ENCODE results near the gene WWOX.

The WWOX gene

DNA sequence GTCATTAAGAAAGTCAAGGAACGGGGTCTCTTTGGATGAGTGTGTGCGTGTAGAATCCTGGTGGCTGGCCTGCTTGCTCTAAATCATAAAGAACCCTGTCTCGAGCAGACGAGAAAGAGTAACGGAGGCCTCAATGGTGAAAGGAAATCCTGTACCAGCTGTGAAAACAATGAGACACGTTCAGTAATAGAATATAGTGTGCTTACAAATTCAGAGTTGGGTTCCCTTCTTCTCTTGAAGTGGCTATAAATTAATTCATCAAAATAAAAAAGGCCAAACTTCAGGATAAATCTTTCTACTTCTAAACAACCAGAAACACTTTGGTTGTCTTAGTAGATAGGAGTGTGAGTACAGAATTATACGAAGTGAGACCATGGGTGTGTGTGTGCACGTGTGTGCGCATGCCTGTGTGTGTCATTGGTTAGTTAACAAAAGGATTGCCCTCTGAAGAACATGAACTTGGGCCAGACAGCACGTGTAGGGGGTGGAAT, 48.5 kb downstream of the WWOX start:
- DNase-seq = no peak

DNA sequence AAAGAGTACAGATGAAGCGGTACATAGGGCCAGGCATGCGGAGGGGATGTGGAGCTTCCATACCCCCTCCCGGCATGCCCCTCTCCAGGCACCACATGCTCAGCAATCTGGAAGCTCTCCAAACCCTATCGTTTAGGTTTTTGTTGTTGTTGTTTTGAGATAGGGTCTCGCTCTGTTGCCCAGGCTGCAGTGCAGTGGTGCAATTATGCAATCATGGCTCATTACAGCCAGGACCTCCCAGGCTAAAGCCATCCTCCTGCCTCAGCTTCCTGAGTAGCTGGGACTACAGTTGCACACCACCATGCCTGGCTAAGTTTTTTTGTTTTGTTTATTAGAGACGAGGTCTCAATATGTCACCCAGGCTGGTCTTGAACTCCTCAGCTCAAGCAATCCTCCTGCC, 50.8 kb downstream of the WWOX start:
- no peak for DNase-seq

DNA sequence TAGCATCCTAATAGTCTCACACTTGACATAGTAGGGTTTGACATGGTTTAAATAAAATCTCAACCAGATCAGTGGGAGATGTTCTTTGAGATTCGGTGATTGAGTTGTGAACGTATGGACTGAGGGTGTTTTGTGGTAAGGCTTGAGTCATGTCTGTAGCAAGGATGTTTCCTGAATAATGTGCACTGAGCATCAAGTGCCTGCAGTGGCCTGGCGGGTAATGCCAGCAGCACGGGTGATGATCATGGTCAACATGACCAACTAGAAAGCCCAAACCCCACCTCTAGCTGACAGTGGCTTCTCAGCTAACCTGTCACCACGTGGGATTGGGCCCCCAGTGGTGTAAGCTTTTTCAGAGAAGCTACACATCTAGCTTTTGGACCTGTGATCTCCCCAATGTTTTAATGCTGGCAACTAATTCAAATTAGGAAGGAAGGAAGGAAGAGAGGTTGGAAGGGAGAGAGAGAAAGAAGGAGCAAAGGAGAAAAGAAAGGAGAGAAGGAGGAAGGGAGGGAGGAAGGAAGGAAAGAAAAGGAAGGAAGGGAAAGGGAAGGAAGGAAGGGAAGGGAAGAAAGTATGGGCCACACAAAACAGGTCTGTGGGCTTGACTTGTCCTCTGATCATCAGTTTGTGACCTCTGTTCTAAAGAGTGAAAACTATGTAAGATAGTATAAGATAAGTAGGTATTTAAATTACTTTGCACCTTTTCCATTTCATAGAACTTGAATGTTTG, 55.4 kb downstream of the WWOX start:
- DNase-seq = no peak

DNA sequence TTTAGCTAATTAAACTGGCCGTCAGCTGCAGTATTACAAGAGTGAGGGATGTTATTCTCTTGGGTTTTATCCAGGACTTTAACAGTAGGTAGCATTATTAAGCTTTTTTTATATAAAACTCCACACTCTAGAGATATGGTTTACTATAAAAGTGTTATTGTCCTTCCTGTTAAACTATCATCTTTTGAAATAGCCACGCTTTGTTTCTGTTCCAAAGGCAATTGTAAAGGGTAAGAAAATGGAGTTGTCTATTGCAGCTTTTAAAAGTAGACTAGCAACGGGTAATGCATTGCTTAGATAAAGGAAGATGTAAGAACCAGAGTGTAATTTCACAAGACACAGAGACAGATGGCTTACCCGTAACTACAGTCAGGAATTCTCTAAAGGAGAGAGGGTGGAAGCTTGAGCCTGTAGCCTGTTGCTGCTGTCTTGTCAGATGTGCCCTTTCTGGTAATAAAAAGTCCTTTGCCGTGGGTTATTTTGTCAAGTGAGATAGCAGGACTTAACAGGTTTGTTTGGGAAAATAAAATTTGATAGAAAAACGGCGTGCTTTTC, 56.4 kb downstream of the WWOX start:
- no peak for DNase-seq

DNA sequence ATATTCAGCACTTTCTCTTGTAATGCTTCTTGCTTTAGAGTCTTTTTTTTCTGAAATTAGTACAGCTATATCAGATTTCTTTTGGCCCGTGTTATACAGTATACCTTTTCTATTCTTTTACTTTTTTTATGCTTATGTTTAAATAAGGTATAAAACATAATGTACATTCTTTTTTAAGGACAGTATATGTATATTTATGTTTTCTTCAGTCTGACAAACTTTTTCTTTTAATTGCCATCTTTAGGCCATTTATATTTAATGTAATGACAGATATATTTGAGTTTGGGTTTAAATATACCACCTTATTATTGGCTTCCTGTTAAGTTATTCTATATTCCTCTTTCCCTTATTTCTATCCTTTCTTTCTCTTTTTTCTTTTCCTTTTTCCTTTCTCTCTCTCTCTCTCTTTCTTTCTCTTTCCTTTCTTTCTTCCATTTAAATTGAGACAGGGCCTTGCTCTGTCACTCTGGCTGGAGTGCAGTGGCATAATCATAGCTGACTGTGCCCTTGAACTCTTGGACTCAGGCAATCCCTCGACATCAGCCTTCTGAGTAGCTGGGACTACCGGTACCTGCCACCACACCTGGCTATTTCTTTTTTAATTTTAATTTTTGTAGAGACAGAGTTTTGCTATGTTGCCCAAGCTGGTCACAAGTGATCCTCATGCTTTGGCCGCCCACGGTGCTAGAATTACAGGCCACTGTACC, 61.7 kb downstream of the WWOX start:
- DNase-seq = no peak

DNA sequence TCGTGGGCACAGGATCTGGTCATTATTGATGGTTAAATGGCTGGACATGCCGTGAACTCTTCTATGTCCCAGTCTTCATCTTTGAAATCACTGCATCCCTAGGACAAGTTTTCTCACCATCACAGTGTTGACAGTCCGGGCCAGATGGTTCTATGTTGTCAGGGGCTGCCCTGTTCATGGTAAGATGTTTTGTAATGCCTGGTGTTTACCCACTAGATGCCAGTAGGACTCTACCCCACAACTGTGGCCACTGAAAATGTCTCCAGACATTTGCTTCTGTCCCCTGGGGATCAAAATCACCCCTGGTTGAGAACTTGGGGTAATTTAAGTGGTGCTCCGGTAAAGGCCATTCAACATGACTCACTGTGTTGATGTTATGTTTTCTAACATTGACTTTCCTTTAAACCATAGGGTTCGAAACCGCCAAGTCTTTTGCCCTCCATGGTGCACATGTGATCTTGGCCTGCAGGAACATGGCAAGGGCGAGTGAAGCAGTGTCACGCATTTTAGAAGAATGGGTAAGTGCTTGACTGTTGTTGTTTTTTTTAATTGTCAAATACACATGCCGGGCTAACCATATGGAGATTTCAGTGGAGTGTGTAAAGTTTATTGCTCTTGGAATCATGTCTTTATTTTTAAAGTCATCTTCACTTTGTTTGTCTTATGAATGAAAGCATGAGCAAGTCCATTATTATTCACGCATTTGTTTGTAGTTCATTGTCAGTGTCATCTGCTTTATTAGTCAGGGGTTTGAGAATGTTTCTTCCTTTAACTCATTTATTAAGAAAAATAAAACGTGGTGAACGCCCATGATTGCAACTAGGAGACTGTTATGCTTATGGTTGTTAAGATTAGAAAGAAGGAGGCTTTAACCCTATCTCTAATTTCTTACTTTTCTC, 64.6 kb downstream of the WWOX start:
- DNase-seq = no peak

DNA sequence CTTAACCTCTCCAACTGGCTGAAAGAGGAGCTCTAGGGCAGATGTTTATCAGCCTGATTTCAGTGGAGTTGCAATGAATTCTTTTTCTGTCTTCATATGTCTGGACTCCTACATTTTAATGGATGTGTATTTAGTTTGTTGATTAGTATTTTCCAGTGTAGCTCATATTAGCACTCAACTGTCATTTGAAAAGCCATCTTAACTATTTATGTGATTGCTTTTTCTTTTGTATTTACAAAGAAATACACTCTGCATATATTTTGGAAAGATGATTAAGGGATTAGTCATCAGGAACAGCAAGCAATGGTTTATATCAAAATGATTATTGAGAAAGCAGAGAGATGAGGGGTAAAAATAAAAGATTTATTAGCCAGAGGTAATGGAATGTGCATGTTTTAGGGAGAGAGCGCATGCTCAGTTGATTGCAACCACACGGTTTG, 71.1 kb downstream of the WWOX start:
- DNase-seq = no peak

DNA sequence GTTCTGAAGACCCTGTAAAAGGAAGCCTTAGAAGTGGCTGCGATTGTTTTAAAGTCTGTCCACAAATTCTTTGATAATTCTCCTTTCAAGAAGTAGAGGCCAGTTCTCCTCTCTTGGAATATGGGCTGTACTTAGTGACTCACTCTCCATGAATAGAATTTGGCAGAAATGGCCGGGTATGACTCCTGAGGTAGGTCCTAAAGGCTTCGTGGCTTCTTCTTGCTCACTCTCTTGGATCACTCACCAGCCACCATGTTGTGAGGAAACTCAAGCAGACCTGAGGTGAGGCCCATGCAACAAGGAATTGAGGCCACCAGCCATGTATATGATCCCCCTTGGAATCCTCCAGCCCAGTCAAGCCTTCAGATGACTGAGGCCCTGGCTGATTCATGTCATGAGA, 75.8 kb downstream of the WWOX start:
- no peak for DNase-seq

DNA sequence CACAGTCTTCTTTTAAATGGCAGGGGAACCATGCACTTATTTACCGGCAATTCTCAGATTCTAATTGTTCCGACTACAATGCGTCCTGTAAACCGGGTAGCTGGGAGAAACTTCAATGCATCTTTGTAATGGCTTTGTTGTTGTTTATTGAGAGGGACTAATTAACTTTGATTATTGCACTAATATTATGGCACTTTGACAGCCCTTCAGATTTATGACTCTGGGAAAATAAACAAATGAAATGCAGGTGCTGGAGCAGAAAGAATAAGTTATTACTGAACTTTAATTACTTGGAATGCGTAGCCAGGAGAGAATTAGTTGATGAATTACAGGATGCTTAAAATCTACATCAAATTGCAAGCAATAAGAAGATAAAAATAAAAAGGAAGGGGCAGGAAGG, 77.0 kb downstream of the WWOX start:
- no peak for DNase-seq

DNA sequence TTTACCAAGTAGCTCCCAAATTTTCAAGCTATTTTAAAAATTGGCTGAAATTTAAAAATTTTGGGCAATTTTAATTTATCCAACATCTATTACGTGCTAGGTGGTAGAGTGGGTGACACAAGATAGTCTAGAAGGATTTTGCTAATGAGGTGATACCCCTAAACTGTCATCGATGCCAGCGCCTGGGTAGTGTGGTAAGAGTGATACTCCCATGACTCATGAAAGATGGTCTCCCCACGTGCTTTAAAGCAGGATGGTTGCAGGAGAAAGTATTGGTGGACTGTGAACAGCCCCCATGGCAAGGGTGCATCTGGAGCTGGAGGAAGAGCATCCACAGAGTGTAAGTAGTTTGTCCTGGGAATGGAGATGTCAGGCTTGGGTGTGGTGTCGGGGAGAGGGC, 77.8 kb downstream of the WWOX start:
- no peak for DNase-seq

DNA sequence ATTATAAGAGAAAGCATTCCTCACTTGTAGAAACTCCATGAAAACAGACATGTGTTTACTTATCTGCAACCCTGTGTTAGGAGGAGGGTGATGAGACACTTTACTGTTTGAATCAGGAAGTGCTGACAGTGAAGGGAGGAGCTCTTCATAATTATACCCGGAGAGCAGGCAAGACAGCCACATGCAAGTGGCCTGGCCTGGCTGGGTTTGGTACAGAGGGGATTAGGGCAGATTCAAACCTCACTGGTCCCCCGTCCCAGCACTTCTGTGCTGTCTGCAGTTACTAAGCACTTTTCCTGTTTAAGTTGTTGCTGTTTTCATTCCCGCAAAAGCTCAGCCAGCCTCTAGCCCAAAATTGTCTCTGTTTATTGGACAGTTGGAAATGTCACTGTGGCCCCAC, 78.5 kb downstream of the WWOX start:
- DNase-seq = peak; percentile 27

DNA sequence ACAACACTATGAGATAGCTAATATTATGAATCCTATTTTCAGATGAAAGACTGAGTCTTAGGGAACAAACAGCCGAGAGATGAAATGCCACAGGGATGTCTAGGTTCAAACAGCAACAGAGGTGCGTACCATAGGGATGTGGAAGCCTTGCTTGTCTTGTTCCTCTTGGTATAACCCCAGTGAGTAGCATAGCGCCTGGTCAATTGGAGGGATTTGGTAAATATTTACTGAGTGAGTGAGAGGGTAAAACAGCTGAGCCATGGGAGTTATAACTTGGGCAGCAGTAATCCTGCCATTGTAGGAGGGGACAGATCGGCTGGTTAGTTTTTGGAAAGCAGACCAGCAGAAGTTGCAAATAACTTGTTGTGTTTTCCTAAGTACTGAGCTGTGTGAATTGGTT, 80.2 kb downstream of the WWOX start:
- no peak for DNase-seq

DNA sequence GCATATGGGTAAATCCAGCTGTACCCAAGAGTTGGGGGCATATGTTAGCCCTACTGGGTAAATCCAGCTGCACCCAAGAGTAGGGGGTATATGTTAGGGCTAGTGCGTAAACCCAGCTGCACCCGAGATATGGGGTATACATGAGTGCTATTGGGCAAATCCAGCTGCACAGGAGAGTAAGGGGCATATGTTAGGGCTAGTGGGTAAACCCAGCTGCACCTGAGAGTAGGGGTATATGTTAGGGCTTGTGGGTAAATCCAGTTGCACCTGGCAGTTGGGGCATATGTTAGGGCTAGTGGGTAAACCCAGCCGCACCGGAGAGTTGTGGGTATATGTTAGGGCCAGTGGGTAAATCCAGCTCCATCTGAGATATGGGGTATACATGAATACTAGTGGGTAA, 80.9 kb downstream of the WWOX start:
- no peak for DNase-seq

DNA sequence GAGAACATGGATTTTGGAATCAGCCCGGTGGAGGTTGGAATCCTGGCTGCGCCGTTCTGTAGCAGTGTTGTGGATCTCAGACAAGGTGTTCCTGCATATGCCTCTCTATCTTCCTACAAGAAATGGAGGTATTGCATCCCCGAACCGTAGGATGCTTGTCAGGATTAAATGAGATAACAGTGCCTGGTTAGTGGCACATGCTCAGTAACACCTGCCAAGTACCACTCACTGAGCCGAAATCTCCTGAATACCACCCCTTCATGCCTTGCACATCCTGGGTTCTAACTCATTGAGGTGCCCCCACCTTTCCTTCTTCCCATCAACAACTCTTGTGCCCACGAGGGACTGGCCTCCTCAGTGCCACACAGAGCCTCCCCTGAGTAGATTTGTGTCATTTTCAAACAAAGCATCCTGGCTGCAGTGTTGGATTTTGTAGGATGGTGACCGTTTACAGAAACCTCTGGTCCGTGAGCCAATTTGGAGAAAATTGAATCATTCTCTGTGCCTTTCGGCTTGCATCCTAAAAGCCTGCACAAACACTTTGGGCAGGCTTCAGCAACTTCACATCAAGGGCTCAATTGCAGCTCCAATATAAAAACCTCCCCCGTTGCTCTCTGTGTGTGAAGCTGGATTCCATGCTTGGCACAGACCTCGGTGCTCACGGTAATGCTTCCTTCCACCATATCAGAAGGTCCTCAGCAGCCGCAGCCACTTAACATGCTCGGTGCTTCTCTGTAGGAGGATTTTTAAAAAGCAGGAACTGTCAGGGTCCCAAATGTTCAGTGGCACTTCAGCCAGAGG, 84.2 kb downstream of the WWOX start:
- peak; percentile 28 for DNase-seq

DNA sequence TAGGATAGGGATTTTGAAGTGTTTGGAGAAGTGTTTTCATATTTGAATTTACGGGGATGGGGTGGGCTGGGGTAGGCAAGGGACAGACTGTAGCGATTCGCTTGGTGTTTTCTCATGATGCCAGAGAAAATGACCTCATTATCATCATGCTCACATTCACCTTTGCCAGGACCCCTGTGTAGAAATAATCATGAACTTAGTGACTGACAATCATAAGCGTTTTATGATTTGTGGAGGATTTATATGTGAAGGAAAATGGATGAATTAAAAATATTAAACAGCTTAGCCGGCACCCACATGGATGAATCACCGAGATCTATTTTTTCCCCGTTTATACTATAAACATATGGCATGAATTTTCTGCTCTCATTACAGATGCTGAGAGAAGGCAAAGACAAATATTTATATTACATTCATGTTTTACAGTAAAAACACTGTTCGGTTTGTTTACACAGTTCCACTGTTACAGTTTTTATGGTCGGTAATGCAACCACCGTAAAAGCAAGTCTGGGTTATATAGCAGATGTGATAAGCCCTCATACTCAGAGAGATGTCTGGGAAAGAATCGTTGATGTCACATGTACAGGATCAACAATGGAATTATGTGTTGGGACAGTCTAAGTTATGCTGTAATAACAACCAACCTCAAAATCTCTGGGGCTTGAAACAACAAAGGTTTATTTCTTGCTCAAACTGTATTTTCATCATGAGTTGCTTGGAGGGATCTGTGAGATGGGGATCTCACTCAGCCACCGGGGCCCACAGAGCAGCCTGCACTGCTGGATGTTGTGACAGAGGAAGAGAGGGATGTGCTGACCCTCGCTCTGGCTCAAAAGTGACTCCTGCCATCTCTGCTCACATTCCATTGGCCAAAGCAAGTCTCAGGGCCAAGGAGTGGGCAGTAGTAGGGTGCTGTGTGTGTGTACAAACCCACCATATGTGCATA, 85.1 kb downstream of the WWOX start:
- DNase-seq = no peak

DNA sequence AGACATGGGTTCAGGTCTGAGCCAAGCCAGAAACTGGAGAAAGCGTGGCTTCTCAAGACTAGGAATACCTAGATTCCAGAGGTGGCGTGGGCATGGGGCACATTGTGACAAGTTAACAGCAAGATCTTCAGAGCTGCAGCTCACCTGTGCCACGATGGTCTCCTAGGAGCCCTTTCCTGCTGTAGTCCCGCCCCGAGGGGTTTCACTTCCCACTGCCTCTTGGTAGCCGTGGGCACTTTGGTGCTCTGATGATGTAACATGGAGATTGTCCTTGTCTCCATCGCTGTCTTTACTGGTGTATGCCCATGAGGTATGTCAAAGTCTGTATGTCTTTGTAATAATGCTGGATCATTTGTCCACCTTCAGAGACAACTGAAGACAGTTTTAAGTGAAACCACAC, 89.7 kb downstream of the WWOX start:
- no peak for DNase-seq

DNA sequence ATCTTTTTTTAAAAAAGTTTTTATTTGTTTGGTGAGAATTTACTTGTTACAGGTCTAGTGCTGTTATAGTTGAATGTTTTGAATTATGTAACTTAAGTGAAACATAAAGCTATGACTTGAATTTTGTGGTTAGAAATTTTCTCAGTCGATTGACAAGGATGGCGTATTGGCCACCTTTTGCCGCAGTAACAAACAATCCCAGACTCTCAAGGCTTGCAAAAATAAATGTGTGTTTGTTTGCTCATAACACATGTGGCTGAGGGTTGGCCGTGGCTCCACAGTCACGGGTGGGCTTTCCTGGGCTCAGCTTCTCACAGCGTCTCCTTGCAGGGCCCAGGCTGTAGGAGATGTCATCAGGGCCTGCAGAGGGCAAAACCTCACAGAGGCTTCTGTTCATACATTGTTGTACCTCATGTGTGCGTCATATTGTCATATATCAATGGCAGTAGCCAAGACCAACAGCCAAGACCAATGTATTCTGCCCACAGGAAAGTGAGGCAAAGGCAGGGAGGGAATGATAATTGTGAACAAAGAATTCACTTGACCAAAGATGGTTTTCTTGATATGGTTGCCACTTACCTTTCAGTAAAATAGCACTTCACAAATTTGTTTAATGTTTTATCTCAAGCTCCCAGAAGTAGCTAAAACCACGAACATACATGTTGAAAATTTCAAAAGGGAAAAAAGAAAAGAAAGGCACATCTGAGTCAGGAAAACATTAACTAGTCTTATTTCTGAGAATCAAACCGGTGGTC, 93.5 kb downstream of the WWOX start:
- DNase-seq = no peak

DNA sequence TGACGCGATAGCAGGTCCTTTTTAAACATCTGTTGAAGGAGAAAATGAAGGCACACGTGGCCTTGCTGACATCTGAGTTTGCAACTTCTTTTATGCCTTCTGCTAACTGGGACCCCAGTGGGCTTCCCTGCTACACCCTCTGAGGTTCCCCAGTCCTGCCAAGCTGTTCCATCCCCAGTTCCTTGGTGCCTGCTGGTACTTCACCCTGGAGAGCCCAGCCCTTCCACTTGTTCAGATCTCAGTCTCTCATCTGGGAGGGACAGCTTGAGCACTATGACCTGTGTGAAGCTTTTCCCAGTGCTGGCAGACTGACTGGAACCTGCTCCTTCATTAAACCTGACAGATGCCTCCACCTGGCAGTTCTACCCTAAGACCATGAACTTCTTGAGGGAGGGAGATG, 95.5 kb downstream of the WWOX start:
- DNase-seq = no peak

DNA sequence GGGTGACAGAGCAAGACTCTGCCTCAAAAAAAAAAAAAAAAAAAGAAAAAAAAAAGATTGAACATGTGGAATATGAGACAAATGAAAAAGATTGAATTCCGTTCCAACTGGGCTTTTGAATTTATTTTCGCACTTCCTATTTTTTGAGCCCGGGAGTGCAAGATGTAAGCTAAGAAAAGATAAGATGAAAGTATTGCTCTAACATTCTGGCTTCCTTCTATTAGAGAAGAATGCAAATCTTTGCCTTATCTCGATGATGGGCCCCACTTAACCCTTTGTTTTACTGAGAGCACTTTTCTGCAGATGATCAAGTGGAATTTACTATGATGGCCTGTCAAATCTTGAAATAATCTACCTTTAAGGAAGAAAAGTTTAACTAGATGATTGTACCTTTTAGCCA, 96.3 kb downstream of the WWOX start:
- no peak for DNase-seq

DNA sequence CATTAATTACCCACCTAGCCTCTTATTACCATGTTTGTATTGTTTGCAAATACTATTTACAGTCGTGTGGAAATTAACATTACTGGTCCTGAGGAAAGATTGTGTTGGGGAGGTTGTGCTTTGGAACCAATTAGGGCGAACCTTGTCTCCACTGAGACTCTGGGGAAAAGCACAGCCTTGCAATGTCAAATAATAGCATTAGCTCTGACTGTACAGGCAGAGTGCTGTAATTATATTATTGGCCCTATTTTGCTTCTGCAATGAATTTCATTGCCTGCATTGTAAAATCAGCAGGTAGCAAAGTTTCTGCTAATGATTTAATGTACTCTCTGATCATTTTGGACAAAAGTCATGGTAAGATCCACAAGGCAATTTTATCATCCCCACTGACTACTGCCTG, 97.0 kb downstream of the WWOX start:
- no peak for DNase-seq

Data from femur (tissue), 1 donor.